Measurements from ENCODE around the gene CENPP. TPM values are rescaled to one million over a fixed set of nuclear protein-coding genes. Genes with fewer than 3 reads are reported as not detected.

CENPP gene
- total RNA-seq, 1 experiment from 2014 or later = 7.2 TPM

- no peaks in the 10 kb centered on the region for H3K9me3 Mint-ChIP-seq (ENCODE audit: low read depth, unreplicated experiment)
- no peak overlapping the region for H3K27ac Mint-ChIP-seq (ENCODE audit: unreplicated experiment)
- H3K36me3 Mint-ChIP-seq (ENCODE audit: insufficient read depth, unreplicated experiment) = no peaks in the 10 kb centered on the region
- no peak overlapping the region for H3K4me3 Mint-ChIP-seq (ENCODE audit: low read depth, unreplicated experiment)
- no peaks in the 10 kb centered on the region for H3K27me3 Mint-ChIP-seq (ENCODE audit: unreplicated experiment)
- no TSS peak for BruUV-seq (replicated peaks)
- CTCF ChIA-PET = no interaction called here
- TF ChIP-seq, protein P1, sequence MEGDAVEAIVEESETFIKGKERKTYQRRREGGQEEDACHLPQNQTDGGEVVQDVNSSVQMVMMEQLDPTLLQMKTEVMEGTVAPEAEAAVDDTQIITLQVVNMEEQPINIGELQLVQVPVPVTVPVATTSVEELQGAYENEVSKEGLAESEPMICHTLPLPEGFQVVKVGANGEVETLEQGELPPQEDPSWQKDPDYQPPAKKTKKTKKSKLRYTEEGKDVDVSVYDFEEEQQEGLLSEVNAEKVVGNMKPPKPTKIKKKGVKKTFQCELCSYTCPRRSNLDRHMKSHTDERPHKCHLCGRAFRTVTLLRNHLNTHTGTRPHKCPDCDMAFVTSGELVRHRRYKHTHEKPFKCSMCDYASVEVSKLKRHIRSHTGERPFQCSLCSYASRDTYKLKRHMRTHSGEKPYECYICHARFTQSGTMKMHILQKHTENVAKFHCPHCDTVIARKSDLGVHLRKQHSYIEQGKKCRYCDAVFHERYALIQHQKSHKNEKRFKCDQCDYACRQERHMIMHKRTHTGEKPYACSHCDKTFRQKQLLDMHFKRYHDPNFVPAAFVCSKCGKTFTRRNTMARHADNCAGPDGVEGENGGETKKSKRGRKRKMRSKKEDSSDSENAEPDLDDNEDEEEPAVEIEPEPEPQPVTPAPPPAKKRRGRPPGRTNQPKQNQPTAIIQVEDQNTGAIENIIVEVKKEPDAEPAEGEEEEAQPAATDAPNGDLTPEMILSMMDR (IDR thresholded peaks at IDR 0.05; ENCODE audit: unreplicated experiment) = no peak
- intact Hi-C loops (cut with micrococcal nuclease; ENCODE audit: unreplicated experiment) = no loop called here
- DNase-seq = no peak
- no peaks in the 10 kb centered on the region for H3K4me1 Mint-ChIP-seq (ENCODE audit: low read depth, unreplicated experiment)
Observed at GRCh38 chr9:92444841-92445240, 119.1 kb downstream of the CENPP start.

DNA sequence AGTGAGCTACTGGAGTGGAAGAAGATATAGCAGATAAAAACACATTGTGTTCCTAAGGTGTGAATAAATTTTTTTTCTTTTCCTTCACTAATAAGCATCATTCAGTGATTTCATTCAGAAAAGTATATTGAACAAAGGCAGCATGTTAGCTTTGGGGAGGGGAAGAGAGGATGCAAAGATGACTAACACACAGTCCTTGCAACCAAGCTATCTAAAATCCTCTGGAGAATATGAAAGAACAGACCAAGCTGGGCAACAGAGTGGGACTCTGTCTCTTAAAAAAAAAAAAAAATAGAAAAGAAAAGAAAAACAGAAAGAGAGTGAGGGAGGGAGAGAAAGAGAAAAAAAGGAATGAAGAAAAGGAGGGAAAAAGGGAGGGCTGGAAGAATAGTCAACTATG lies 120.8 kb downstream of the CENPP start:
- Mint-ChIP-seq H3K9me3 (ENCODE audit: low read depth, unreplicated experiment) (no peaks in the 10 kb centered on the region), H3K4me3 (ENCODE audit: low read depth, unreplicated experiment) (no peak overlapping the region), H3K36me3 (ENCODE audit: insufficient read depth, unreplicated experiment) (no peaks in the 10 kb centered on the region), H3K27ac (ENCODE audit: unreplicated experiment) (no peak overlapping the region), H3K27me3 (ENCODE audit: unreplicated experiment) (no peaks in the 10 kb centered on the region), H3K4me1 (ENCODE audit: low read depth, unreplicated experiment) (no peaks in the 10 kb centered on the region)
- TF ChIP-seq, protein P1 (IDR thresholded peaks at IDR 0.05; ENCODE audit: unreplicated experiment) = no peak
- intact Hi-C loops (cut with micrococcal nuclease; ENCODE audit: unreplicated experiment) = no loop called here
- no peak for DNase-seq
- CTCF ChIA-PET = interaction anchor here (0.7 kb wide), 1 partner anchor 327 kb away, joined by 3 read pairs; no protein-coding TSS in a partner anchor
- BruUV-seq (replicated peaks) = no TSS peak

DNA sequence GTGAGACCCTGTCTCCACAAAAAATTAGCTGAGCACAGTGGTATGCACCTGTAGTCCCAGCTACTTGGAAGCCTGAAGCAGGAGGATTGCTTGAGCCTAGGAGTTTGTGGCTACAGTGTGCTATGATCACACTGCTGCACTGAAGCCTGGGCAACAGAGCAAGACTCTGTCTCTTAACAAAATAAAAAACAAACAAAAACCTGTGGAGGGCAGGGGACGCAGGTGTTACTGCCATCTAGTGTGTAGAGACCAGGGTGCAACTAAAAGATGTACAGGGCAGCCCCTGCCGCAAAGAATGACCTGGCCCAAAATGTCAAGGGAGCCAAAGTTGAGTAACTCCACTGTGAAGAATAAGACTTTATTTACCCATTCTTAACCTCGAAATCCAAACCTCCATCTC lies 129.5 kb downstream of the CENPP start:
- BruUV-seq (replicated peaks) = no TSS peak
- Mint-ChIP-seq H3K9me3 (ENCODE audit: low read depth, unreplicated experiment) (no peaks in the 10 kb centered on the region), H3K4me3 (ENCODE audit: low read depth, unreplicated experiment) (no peak overlapping the region), H3K4me1 (ENCODE audit: low read depth, unreplicated experiment) (no peaks in the 10 kb centered on the region), H3K27ac (ENCODE audit: unreplicated experiment) (no peak overlapping the region), H3K27me3 (ENCODE audit: unreplicated experiment) (no peaks in the 10 kb centered on the region), H3K36me3 (ENCODE audit: insufficient read depth, unreplicated experiment) (no peaks in the 10 kb centered on the region)
- intact Hi-C loops (cut with micrococcal nuclease; ENCODE audit: unreplicated experiment) = no loop called here
- TF ChIP-seq, protein P1 (IDR thresholded peaks at IDR 0.05; ENCODE audit: unreplicated experiment) = no peak
- no peak for DNase-seq
- CTCF ChIA-PET = no interaction called here

DNA sequence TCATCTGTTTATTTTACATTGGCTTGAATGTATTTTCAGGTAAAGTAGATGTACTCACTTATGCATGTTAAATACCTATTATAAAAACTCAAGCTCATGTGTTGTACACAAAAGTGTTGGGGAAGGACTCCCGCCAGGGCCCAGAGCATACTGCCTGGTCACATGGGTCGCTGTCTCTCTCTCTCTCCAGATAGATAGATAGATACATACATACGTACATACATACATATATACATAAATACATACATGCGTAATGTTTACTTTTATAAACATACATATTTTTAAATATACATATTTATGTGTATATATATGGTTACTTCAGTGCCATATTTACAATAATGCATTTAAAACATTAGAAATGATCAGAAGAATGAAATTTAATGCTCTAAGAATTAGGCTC lies 131.8 kb downstream of the CENPP start:
- Mint-ChIP-seq H3K27me3 (ENCODE audit: unreplicated experiment) (no peaks in the 10 kb centered on the region), H3K4me3 (ENCODE audit: low read depth, unreplicated experiment) (no peak overlapping the region), H3K4me1 (ENCODE audit: low read depth, unreplicated experiment) (no peaks in the 10 kb centered on the region), H3K36me3 (ENCODE audit: insufficient read depth, unreplicated experiment) (no peaks in the 10 kb centered on the region), H3K9me3 (ENCODE audit: low read depth, unreplicated experiment) (no peaks in the 10 kb centered on the region), H3K27ac (ENCODE audit: unreplicated experiment) (no peak overlapping the region)
- no TSS peak for BruUV-seq (replicated peaks)
- intact Hi-C loops (cut with micrococcal nuclease; ENCODE audit: unreplicated experiment) = no loop called here
- DNase-seq = no peak
- CTCF ChIA-PET = no interaction called here
- TF ChIP-seq, protein P1 (IDR thresholded peaks at IDR 0.05; ENCODE audit: unreplicated experiment) = no peak
